ENCODE data around the gene LYPD6B. TPM values are rescaled to one million over a fixed set of nuclear protein-coding genes. Genes with fewer than 3 reads are reported as not detected.

The LYPD6B gene
- total RNA-seq, 1 experiment from 2014 or later: 2.0 TPM

DNA sequence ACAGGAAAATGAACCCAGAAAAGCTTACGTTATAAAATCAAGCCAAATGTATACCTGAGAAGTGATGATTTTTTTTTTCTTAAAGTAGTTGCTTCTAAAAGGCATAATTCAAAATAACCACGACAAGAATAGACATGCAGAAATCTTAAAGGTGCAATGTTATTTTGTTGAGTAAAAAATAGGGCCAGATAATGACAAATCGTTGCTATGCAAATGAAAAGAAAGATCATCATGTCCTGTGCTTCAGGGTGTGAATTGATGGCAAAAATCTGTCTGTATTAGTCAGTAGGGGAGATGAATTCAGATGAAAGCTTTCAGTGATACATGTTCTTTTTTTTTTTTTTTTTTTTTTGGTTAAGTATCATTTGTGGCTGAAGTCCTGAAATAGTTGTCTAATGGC, 24.0 kb downstream of the LYPD6B start:
- no TSS peak for BruUV-seq (replicated peaks)
- H3K27ac ChIP-seq (ENCODE audit: low read length): no peak overlapping the region
- no peak for ATAC-seq

DNA sequence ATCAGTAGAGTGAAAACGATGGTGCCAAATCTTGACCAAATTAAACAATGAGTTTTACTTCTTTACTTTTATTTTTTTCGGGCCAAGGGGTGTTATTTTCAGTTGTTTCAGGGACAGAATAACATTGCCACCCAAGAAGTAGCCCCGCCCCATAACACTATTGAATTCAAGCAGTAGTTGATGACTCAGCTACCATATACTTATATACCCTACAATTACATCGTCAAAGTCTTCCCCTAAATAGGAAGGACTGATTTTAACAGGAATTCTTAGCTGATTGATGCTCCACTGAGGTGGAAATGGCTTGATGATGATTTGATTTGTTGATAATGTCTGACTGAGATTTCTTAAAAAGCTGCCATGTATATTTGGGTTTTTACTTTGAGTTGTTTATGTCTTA, 24.7 kb downstream of the LYPD6B start:
- no peaks in the 10 kb centered on the region for H3K27me3 ChIP-seq (ENCODE audit: low read length)
- no peak overlapping the region for H3K9ac ChIP-seq (ENCODE audit: low read length)
- POLR2A ChIA-PET (ENCODE audit: unreplicated experiment): no interaction called here
- ATAC-seq (no peak), DNase-seq (no peak)
- no peak overlapping the region for H2AFZ ChIP-seq (ENCODE audit: low read length)
- no peaks in the 10 kb centered on the region for H3K36me3 ChIP-seq (ENCODE audit: low read depth, low read length)
- H3K79me2 ChIP-seq (ENCODE audit: low read length): no peaks in the 10 kb centered on the region
- H3K27ac ChIP-seq (ENCODE audit: low read length): no peak overlapping the region
- TF ChIP-seq, protein P1, sequence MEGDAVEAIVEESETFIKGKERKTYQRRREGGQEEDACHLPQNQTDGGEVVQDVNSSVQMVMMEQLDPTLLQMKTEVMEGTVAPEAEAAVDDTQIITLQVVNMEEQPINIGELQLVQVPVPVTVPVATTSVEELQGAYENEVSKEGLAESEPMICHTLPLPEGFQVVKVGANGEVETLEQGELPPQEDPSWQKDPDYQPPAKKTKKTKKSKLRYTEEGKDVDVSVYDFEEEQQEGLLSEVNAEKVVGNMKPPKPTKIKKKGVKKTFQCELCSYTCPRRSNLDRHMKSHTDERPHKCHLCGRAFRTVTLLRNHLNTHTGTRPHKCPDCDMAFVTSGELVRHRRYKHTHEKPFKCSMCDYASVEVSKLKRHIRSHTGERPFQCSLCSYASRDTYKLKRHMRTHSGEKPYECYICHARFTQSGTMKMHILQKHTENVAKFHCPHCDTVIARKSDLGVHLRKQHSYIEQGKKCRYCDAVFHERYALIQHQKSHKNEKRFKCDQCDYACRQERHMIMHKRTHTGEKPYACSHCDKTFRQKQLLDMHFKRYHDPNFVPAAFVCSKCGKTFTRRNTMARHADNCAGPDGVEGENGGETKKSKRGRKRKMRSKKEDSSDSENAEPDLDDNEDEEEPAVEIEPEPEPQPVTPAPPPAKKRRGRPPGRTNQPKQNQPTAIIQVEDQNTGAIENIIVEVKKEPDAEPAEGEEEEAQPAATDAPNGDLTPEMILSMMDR (conservative IDR thresholded peaks at IDR 0.05; ENCODE audit: low read depth, low read length): no peak
- no peak for TF ChIP-seq EZH2 (IDR thresholded peaks at IDR 0.05; ENCODE audit: low read length, unreplicated experiment)
- TF ChIP-seq EZH2phosphoT487 (IDR thresholded peaks at IDR 0.05; ENCODE audit: borderline replicate concordance, low read length): no peak
- no peaks in the 10 kb centered on the region for H4K20me1 ChIP-seq (ENCODE audit: low read length)
- no TSS peak for BruUV-seq (replicated peaks)
- no peaks in the 10 kb centered on the region for H3K9me2 ChIP-seq (replicated peaks; ENCODE audit: low read length)
- no peaks in the 10 kb centered on the region for H3K4me1 ChIP-seq (ENCODE audit: insufficient read depth, low read length)
- no peak overlapping the region for H3K4me2 ChIP-seq (ENCODE audit: low read length)
- no peaks in the 10 kb centered on the region for H3K9me3 ChIP-seq (ENCODE audit: low read length)
- intact Hi-C loops (cut with micrococcal nuclease): no loop called here
- H3K4me3 ChIP-seq (ENCODE audit: low read length): no peak overlapping the region
- no peaks in the 10 kb centered on the region for H3F3A ChIP-seq (ENCODE audit: low read length, unreplicated experiment)
- CTCF ChIA-PET: no interaction called here

More for the DNA sequence above, 24.0 kb downstream of the LYPD6B start:
- POLR2A ChIA-PET (ENCODE audit: unreplicated experiment): no interaction called here
- H3K9me2 ChIP-seq (replicated peaks; ENCODE audit: low read length): no peaks in the 10 kb centered on the region
- H2AFZ ChIP-seq (ENCODE audit: low read length): no peak overlapping the region
- H3K4me2 ChIP-seq (ENCODE audit: low read length): no peak overlapping the region
- no peaks in the 10 kb centered on the region for H3K4me1 ChIP-seq (ENCODE audit: insufficient read depth, low read length)
- DNase-seq: no peak
- H3K36me3 ChIP-seq (ENCODE audit: low read depth, low read length): no peaks in the 10 kb centered on the region
- no peak overlapping the region for H3K4me3 ChIP-seq (ENCODE audit: low read length)
- intact Hi-C loops (cut with micrococcal nuclease): no loop called here
- no peaks in the 10 kb centered on the region for H3K79me2 ChIP-seq (ENCODE audit: low read length)
- H3K9ac ChIP-seq (ENCODE audit: low read length): no peak overlapping the region
- no peaks in the 10 kb centered on the region for H4K20me1 ChIP-seq (ENCODE audit: low read length)
- TF ChIP-seq EZH2phosphoT487 (IDR thresholded peaks at IDR 0.05; ENCODE audit: borderline replicate concordance, low read length) (no peak), EZH2 (IDR thresholded peaks at IDR 0.05; ENCODE audit: low read length, unreplicated experiment) (no peak)
- TF ChIP-seq, protein P1 (conservative IDR thresholded peaks at IDR 0.05; ENCODE audit: low read depth, low read length): no peak
- CTCF ChIA-PET: no interaction called here
- peaks cover under 1% of the 10 kb centered on the region; the same call in 1 of the 2 replicates for H3K27me3 ChIP-seq (ENCODE audit: low read length)
- H3F3A ChIP-seq (ENCODE audit: low read length, unreplicated experiment): no peaks in the 10 kb centered on the region
- no peaks in the 10 kb centered on the region for H3K9me3 ChIP-seq (ENCODE audit: low read length)

DNA sequence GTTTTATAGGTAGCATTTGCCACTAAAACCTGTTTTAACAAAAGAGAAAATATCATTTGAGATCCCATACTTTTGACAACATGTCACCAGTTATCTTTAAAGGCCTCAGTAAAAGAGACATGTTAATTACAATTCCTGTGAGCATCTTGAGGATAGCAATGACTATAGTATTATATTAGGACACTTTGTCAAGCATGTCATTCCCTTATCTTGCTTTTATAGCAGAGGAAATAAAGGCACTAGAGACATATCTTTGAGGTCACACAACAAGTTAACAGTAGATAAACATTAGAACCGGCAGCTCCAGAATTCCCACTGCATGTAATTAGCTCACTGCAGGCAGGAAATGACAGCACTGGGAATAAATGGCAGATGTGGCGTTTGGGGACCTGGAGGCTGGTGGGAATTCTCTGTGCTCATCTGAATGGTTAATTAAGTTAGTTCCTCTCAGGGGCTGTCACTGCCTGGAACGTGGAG, 25.9 kb downstream of the LYPD6B start:
- no peak overlapping the region for H3K9ac ChIP-seq (ENCODE audit: low read length)
- H3K9me2 ChIP-seq (replicated peaks; ENCODE audit: low read length): no peaks in the 10 kb centered on the region
- ChIA-PET POLR2A (ENCODE audit: unreplicated experiment) (no interaction called here), CTCF (no interaction called here)
- peaks cover 8% of the 10 kb centered on the region for H3K4me1 ChIP-seq (ENCODE audit: insufficient read depth, low read length)
- BruUV-seq (replicated peaks): no TSS peak
- TF ChIP-seq EZH2 (IDR thresholded peaks at IDR 0.05; ENCODE audit: low read length, unreplicated experiment) (no peak), EZH2phosphoT487 (IDR thresholded peaks at IDR 0.05; ENCODE audit: borderline replicate concordance, low read length) (no peak)
- TF ChIP-seq, protein P1 (conservative IDR thresholded peaks at IDR 0.05; ENCODE audit: low read depth, low read length): no peak
- no peak overlapping the region for H3K27ac ChIP-seq (ENCODE audit: low read length)
- ATAC-seq: no peak
- no peaks in the 10 kb centered on the region for H3K79me2 ChIP-seq (ENCODE audit: low read length)
- H2AFZ ChIP-seq (ENCODE audit: low read length): no peak overlapping the region
- no peak overlapping the region for H3K4me2 ChIP-seq (ENCODE audit: low read length)
- H3K9me3 ChIP-seq (ENCODE audit: low read length): no peaks in the 10 kb centered on the region
- no peaks in the 10 kb centered on the region for H3K36me3 ChIP-seq (ENCODE audit: low read depth, low read length)
- H3K4me3 ChIP-seq (ENCODE audit: low read length): no peak overlapping the region
- no peaks in the 10 kb centered on the region for H3K27me3 ChIP-seq (ENCODE audit: low read length)
- intact Hi-C loops (cut with micrococcal nuclease): no loop called here
- DNase-seq: no peak
- H3F3A ChIP-seq (ENCODE audit: low read length, unreplicated experiment): no peaks in the 10 kb centered on the region
- H4K20me1 ChIP-seq (ENCODE audit: low read length): no peaks in the 10 kb centered on the region

Data from PC-3 (cell line).